ENCODE measurements around the gene GPX8.

The GPX8 gene, protein sequence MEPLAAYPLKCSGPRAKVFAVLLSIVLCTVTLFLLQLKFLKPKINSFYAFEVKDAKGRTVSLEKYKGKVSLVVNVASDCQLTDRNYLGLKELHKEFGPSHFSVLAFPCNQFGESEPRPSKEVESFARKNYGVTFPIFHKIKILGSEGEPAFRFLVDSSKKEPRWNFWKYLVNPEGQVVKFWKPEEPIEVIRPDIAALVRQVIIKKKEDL

DNA sequence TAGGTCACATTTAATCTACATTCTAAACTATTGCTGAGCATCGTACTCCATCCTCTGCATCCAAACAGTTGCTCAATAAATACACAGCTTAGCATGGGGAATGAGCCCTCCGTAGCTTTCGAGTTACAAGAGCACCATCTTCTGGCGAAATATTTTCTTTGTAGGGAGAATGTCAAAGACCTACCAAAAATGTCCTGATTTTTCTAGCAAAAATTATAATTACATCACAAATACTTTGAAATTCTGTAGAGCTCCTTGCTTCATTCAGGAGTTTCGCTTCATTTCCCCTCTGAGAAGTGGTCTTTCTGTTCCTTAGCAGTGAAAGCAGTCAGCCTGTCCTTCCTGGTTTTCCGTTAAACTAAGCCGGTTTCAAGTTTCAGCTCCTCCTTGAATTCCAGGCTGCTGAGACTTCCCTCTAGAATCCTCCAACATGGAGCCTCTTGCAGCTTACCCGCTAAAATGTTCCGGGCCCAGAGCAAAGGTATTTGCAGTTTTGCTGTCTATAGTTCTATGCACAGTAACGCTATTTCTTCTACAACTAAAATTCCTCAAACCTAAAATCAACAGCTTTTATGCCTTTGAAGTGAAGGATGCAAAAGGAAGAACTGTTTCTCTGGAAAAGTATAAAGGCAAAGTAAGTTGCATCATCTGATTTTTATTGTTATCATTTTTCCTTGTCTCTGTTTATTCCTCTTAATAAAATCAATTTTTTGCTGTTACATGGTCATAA is at the start of gene GPX8:
TSS of gene GPX8 (plus strand) at position 409 of the 730 bp plus-strand sequence. CDS start at position 431, 22 bp downstream.
- in situ Hi-C loops (cut with MboI; ENCODE audit: low sequenced_read_pairs), result no loop called here

DNA sequence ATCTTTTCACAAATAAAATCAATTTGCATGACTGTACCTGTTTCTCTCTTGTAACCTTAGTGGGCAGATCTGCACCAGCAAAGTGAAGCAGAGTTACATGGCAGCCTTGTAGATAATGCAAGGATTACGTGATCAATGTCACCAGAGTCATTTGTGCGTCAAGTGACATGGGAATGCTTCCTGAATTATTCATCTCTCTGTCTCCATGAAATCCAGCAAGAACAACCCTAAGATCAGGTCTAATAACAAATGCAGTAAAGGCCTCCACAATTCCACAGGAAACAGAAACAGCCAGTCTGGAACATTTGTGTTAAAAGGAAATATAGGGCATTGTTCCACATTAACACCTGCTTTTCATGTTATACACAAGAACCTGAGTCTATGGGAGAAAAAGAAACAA is 49.8 kb upstream of the GPX8 start:
- in situ Hi-C loops (cut with MboI; ENCODE audit: low sequenced_read_pairs), result no loop called here

DNA sequence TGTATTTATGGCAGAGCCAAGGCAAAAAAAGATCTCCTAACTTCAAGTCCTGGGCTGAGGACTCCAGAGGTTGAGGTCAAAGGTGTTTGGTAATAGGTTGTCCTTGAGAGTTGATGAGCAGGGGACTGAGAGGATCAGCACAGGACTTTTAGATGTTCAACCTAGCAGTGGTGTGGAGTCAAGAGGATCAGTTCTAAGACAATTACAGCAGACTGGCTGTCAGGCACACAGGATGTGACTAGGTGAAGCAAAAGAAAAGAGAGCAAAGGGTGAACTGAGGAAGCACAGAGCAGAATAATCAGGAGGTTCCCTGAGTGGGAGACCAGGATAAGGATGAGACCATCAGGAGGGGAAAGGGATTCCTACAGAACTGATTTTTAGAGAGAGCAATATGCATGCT is 46.6 kb upstream of the GPX8 start:
- in situ Hi-C loops (cut with MboI; ENCODE audit: low sequenced_read_pairs), result no loop called here

DNA sequence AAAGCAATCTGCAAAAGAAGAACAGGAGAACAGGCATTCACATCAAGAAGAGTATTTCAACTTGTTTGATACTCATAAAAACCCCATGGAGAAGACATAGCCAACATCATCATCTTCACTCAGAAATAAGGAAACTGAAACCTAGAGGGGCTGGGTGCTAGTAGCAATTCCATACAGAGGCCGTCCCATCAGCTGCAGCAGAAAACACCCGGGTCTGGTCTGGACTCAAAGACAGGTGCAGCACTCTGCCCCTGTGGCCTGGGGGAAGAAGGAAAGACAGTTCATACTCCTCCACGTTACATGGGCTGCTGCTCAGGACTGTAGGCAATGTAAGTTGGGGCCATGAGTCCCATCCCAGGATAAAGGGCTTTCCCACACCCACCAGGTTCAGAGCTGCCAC is 45.9 kb upstream of the GPX8 start:
- in situ Hi-C loops (cut with MboI; ENCODE audit: low sequenced_read_pairs), result no loop called here

DNA sequence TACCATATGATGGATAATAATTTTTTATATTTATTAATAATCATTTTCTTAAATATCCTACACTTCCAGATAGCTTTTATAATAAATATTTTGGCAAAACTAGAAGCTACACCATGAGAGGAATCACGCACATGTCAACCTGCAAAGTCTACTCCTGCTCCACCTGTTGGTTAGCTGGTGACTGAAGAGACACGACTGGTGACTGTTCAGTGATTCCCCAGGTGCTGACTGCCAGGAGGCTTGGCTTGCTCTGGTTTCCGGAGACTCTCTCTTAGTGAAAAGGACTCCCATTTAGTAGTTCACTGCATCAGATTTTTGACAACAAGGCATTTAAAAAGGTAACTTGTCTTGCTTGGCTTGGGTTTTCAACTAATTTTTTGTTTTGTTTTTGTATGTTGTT is 36.6 kb upstream of the GPX8 start:
- in situ Hi-C loops (cut with MboI; ENCODE audit: low sequenced_read_pairs), result no loop called here

DNA sequence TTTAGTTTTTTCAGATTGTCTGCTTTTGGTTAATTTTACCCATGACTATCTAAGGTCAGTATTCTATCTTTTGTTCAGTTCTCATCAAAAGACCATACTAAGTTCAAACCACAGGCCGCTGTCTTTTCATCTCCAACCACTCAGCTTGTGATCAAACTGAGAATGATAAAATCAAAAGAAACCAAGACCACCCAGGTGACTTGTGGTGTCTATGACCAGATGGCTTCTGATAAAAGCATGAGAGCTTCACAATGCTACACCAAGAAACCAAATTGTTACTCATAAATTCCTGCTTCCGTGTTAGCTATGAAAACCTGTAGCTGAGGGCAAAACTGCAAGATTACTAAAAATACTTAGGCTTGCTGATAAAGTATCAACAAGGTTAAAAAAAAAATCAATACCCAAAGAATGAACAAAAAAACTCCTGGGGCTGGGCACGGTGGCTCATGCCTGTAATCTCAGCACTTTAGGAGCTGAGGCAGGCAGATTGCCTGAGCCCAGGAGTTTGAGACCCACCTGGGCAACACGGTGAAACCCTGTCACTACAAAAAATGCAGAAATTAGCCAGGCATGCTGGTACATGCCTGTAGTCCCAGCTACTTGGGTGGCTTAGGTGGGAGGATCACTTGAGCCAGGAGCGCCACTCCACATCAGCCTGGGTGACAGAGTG is 25.8 kb upstream of the GPX8 start:
- in situ Hi-C loops (cut with MboI; ENCODE audit: low sequenced_read_pairs), result no loop called here

DNA sequence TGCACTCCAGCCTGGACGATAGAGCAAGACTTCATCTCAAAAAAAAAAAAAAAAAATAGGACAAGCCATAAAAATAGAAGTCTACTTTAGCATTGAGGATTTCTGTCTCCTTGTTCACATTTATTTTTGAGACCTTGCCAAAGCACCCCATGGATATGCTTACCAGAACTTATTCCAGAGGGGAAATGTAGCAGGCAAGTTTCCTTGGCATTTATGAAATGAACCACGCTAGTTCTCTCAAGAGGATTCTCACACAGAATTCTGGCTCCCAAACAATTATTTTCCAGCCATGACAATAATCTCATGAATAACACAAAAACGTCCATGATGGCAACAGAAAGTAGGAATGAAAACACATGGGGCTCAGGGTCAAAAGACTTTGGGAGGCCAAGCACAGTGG is 23.4 kb upstream of the GPX8 start:
- in situ Hi-C loops (cut with MboI; ENCODE audit: low sequenced_read_pairs), result no loop called here

DNA sequence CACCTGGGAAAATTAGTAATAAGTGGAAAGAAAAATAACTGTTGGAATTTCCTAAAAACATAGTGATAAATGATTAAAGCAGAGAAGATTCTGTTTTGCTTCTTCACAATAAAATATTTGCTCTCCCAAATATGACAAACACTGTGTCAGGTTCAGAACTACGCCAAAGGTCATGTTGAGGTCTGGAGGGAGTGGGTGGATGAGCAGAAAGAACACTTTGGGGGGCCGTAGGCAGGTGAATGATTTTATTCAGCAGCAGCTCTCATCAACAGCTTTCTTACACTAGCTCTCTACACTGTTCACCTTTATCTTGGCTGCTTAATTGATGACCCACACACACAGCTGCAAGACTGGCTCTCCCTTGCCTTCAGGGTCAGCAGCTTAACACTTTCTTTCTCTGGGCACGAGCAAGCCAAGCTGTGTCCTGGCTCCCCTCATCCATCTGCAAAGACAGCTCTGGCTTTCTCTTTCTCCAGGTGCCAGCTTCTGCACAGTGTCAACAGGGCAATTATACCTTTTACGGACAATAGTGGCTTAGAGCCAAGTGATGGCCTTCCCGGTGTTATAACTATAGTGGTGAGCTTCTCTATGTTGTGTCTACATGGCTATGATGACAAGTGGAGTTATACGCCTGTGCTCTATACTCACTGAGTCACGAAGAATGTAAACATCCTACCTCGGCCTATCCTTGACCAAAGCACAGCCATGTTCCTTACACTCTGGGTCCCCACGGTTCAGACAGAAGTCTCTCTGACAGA is 18.9 kb upstream of the GPX8 start:
- in situ Hi-C loops (cut with MboI; ENCODE audit: low sequenced_read_pairs), result no loop called here

DNA sequence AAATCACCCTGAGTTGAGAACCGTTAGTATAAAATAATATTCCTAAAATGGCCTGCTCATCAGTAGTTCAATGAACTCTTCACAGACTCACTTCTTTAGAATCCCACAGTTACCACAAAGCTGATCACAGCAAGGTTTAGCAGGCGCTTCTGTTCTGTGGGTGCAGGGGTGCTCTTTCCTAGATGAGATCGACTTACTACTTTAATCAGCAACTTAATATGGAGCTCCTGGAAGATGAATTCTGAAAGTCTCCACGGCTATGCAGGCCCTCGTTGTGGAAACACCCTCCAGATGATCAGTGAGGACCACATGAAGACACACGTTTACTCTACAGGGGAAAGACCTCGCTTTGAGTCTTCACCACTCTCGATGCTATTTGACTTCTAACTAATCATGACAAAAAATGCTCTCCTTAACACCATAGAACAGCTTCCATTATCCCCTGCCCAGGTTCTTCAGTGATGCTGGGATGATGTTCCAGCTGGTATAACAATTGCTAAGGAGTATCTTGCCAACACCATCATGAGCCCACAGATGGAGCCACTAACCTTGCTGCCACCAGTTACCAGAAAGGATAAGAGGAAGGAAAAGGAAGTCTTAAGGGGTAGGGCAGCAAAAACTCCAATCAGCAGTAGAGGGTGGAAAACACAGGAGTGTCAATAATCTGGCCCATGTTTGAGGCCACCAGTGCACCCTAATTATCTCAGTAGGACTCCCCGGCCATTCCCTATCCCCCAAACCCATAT is 17.9 kb upstream of the GPX8 start:
- in situ Hi-C loops (cut with MboI; ENCODE audit: low sequenced_read_pairs), result no loop called here

DNA sequence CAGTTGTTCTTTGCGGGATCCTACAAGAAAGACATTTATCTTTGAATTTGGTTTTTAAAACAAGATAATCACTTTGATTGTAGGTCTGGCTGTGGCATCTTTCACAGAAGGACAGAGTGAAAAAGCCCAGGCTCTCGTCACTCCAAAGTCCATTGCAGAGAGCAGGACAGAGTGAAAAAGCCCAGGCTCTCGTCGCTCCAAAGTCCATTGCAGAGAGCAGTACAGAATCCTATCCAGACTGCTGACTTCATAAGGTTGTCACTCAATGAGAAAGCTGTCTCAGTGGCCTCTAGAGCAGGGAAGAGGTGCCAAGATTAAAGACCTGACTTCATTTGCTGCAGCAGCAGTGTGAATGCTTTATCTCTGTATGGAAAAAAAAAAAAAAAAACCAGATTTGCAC is 16.3 kb upstream of the GPX8 start:
- in situ Hi-C loops (cut with MboI; ENCODE audit: low sequenced_read_pairs), result no loop called here

DNA sequence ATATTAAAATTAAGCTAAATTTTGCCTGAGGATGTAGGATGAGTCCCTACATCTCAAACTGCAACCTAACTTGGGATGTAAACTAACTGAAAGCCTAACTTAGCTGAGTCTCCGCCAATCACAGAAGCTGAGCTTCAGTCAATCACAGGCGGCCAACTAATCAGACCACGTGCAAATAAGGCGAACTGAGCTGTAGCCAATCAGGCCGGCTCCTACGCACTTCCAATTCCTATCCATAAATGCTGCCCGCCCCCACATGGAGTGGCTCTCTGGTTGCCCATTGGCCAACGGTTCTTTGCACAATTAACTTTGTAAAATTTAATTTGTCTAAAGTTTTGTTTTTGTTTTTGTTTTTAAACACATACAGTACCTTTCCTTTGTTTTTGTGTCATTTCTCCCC is 13.9 kb upstream of the GPX8 start:
- in situ Hi-C loops (cut with MboI; ENCODE audit: low sequenced_read_pairs), result no loop called here

DNA sequence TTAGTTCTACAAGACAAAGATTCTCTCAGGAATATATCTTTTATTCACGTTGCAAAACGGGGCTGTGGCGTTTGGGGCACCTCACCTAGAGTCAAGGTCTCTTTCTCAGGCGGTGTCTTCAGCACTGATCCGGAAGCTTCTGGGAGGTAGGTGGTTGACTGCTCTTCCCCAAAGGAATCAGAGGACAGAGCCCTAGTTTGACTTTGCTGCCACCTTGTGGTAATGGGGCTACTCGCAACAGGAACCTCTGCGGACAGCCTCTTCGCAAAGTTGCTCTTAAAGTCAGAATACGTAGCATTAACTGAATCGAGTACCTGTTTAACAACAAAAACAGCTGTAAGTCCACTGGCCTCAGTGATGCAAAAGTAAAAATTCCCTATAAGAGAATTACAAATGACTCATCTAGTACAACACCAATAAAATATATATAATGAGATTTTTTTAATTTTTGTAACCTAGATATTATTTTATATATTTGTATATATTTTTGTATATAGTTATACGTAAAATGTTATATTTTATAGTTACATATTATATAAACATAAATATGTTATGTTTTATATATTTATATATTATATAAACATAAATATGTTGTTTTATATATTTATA is 13.3 kb upstream of the GPX8 start:
- in situ Hi-C loops (cut with MboI; ENCODE audit: low sequenced_read_pairs), result no loop called here

DNA sequence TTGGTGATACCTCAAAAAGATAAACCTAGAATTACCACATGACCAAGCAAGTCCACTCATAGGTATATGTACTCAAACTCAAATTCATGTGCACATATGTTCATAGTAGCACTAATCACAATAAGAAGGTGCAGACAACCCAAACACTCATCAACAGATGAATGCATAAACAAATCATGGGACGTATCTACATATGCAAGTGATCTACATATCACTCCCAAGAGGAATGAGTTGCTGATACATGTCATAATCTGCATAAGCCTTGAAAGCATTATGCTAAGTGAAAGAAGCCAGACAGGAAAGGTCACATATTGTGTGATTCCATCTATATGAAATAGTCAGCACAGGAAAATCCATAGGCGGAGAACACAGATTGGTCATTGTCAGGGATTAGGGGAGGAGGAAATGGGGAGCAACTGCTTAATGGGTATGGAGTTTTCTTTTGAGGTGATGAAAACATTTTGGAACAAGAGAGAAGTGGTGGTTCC is 10.6 kb upstream of the GPX8 start:
- in situ Hi-C loops (cut with MboI; ENCODE audit: low sequenced_read_pairs), result no loop called here

DNA sequence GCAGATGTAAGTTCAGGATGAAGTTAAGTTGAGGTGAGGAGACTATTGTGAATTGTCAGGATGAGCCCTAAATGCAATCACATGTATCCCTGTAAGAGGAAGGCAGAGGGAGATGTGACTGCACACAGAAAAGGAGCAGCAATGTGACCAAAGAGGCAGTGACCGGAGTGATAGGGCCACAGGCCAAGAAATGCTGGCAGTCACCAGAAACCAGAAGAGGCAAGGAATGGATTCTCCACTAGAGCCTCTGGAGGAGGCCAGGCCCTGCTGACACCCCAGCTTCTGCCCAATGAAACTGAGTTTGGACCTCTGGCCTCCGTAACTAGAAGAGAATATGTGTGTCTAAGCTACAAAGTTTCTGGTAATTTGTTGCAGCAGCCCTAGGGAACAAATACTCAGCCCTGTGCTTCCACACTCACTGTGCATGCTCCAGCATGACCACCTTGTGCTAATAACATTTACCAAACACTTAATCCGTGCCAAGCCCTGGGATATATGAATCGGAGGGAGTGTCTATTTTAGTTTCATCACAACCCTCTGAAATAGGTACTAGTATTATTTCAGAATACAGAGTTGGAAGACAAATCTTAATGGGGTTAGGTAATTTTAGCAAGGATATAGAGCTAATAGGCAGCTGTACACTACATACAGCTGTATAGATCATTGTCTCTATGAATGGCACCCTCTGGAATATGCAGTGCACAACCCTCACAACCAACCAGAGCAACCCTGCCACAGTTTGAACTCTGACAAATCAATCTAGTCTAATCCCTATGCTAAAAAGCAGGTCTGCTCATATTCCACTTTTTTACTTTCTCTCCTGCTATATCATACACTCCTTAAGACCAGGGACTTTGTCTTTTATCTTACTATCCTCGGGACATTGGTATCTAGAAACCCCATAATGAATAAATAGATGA is 7.8 kb upstream of the GPX8 start:
- in situ Hi-C loops (cut with MboI; ENCODE audit: low sequenced_read_pairs), result no loop called here

DNA sequence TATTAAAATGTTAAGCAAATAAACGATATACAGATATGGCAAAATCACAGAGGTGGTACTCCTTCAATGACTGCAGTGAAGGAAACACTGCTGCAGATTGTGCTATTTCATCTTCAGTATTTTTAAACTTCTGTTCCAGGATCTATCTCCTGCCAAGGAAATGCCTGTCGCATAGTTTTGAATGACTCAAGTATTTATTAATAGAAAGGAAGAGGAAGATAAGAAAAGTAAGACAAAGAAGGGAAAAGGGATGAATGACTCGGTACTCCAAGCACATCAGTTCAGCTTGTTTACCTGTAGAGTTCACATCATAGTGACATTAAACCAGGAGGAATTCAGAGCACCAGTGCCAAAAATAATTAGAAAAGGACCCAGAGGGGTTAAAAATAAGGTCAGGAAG is 5.1 kb upstream of the GPX8 start:
- in situ Hi-C loops (cut with MboI; ENCODE audit: low sequenced_read_pairs), result no loop called here

DNA sequence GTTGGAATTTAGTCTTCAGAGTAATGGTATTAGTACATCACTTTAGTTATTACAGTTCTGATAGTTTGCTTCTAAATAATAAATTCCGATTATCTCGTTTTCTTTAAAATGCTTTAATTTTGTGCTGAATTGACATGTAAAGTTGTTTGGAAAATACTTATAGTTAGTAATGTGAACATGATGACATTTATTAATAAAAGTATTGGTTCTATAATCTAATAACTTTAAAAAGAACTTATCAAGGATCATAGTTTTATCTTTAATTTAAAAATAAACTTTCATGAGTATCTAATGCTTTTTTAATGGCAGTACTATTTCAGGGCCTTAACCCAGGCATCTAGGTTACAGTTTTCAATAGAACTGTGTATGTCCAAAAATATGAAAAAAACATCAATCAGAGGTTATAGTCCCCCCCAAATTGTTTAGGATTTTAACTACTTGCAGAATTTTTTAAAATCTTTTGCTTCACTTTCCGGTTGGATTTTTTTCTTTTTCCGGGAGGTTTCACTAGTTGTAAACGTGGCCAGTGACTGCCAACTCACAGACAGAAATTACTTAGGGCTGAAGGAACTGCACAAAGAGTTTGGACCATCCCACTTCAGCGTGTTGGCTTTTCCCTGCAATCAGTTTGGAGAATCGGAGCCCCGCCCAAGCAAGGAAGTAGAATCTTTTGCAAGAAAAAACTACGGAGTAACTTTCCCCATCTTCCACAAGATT is 680 bp downstream of the GPX8 start:
- in situ Hi-C loops (cut with MboI; ENCODE audit: low sequenced_read_pairs), result no loop called here

DNA sequence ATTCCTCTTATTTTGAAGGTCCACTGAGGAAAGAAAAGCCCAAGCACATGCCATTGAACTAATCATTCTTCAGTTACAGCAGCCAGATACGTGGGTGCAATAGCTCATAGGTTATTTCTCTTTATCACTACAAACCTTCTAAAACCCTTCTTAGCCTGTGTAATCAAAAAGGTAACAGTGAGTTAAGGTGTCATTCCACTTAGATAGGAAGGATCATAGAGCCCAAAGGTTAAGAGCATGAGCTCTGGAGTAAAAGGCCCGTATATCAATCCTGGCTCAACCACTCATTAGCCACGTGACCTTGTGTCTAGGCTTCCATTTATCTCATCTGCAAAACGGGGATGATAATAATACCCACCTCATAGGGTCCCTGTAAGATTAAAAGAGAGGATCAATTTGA is 2.7 kb downstream of the GPX8 start:
- in situ Hi-C loops (cut with MboI; ENCODE audit: low sequenced_read_pairs), result no loop called here

DNA sequence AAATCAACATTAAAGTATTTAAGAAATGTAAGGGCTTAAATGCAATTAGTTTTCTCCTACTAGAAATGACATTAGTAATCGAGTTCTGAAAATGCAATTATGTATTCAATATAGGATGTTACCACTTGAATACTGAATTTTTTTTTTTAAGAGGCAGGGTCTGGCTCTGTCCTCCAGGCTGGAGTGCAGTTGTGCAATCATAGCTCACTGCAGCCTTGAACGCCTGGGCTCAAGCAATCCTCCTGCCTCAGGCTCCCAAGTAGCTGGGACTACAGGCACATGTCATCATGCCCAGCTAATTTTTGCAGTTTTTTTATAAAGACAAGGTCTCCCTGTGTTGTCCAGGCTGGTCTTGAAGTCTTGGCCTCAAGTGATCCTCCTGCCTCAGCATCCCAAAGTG is 11.5 kb downstream of the GPX8 start:
- in situ Hi-C loops (cut with MboI; ENCODE audit: low sequenced_read_pairs), result no loop called here

Measured in HL-60/S4 treated with phorbol 12-myristate 13-acetate at 8.2 ng/mL for 4 days and 3 days (cell line).